Body of pancreas (tissue), 4 donors: ENCODE data around the gene SYNDIG1L.

Experiments used
- CTCF ChIP-seq, 7 experiments: fragments of 450-650 bp in 4 of 7; fragments of 200-600 bp in 3 of 7; sonication (generic) in 3 of 7; IDR thresholded peaks; one replicate each; pipeline ENCODE4 v1.5.1; 2016 to 2019; ENCODE audit warnings: antibody characterized with exemption in 7 of 7
- POLR2A ChIP-seq, 3 donors: fragments of 450-650 bp; IDR thresholded peaks; one replicate each; pipeline ENCODE4 v1.6.1; 2016; ENCODE audit warnings: antibody characterized with exemption in 3 of 3, mild to moderate bottlenecking in 2 of 3

GRCh38 chr14:74413627-74414026 is 12.4 kb downstream of the SYNDIG1L start:
- no peak for TF ChIP-seq CTCF (IDR thresholded peaks at IDR 0.05)
- TF ChIP-seq POLR2A (IDR thresholded peaks at IDR 0.05) = no peak
